Epithelial cell of umbilical artery (primary cell): ENCODE data around the gene VIM. TPM values are rescaled to one million over a fixed set of nuclear protein-coding genes. Genes with fewer than 3 reads are reported as not detected.

Experiments
- total RNA-seq: library from RNA; depleted of rRNA; stranded (reverse); fragments of >200 nt; gene quantifications from 2 replicates; pipeline ENCODE4 v1.2.3, GENCODE V29; 2014

The VIM gene
- 4,629 and 5,225 TPM in 2 replicates for total RNA-seq

DNA sequence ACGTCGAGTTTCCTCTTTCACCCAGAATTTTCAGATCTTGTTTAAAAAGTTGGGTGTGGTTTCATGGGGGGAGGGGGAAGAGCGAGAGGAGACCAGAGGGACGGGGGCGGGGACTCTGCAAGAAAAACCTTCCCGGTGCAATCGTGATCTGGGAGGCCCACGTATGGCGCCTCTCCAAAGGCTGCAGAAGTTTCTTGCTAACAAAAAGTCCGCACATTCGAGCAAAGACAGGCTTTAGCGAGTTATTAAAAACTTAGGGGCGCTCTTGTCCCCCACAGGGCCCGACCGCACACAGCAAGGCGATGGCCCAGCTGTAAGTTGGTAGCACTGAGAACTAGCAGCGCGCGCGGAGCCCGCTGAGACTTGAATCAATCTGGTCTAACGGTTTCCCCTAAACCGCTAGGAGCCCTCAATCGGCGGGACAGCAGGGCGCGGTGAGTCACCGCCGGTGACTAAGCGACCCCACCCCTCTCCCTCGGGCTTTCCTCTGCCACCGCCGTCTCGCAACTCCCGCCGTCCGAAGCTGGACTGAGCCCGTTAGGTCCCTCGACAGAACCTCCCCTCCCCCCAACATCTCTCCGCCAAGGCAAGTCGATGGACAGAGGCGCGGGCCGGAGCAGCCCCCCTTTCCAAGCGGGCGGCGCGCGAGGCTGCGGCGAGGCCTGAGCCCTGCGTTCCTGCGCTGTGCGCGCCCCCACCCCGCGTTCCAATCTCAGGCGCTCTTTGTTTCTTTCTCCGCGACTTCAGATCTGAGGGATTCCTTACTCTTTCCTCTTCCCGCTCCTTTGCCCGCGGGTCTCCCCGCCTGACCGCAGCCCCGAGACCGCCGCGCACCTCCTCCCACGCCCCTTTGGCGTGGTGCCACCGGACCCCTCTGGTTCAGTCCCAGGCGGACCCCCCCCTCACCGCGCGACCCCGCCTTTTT lies at the start of gene VIM:
Gene VIM (plus strand): TSS at position 151 of the 925 bp plus-strand sequence. CDS start 1,182 bp downstream, outside the sequence.

DNA sequence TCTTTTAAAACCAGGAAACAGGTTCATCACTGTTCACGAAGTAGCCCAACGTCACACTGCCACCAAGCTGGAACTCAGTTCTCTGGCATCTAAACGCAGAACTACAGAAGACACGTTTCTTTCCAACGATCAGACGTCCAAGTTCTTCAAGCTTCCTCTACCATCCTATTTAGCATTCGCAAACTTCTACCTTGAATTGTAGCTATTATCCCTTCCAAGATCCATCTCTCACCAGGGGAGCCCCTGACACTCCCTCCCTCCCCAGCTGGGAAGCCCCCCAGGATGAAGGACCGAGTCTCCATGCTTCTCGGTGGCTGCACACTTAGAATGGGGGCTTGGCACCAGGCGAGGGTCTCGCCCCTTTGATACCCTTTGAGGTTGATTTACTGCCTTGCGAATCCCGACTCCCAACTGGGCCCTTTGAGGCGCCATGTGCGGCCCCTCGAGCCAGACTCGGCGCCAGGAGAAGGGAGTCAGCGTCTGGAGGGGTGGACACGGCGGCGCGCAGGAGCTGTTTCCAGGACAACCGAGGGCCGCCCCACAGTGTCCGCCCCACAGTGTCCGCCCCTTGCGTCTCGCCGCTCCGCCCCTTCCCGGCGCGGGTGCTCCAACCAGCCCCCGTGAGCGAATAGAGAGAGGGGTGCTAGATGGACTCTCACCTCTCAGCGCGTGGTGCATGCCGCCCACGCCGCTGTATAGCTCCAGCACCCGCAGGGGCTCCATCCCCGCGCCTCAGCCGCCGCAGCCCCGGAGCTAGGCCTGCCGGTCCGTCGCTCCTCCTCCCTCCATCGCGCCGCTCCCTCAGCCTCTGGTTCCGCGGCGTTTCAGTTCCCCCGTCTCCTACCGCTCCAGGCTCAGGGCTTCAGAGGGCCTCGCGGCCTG lies 26.9 kb upstream of the VIM start, which contains the start of gene TRDMT1:
Gene TRDMT1 (minus strand): TSS at position 761 of the 882 bp plus-strand sequence. CDS start 38 bp downstream, at position 723.

Other genes with a start within 250 kb of the VIM start
- 4.9 and 6.8 TPM in 2 replicates for gene CUBN, start 98.4 kb upstream of the VIM start, total RNA-seq
- gene TRDMT1, start 26.6 kb upstream of the VIM start, total RNA-seq: 6.2 and 7.3 TPM in 2 replicates
- 0.32 and 0.46 TPM in 2 replicates for gene ST8SIA6, start 226.4 kb downstream of the VIM start, total RNA-seq